Keratinocyte (primary cell): ENCODE measurements around the gene ZNF117. TPM values are rescaled to one million over a fixed set of nuclear protein-coding genes. Genes with fewer than 3 reads are reported as not detected.

Source experiments
- DNase-seq: peaks from one replicate; pipeline ENCODE4 v3.0.0-alpha.2; 2011; ENCODE audit warnings: low read depth, missing footprints, low spot score
- FAIRE-seq: peaks from 2 replicates; lab custom pipeline; 2011; peaks lifted over from hg19 to GRCh38; lab: Jason Lieb, UNC
- H2AFZ ChIP-seq: 2 replicates; pipeline ENCODE4 v1.6.0; 2012; ENCODE audit warnings: low read length, control low read depth, inconsistent platforms; ENCODE audit not compliant: control insufficient read depth
- H3K27ac ChIP-seq: 2 replicates; pipeline ENCODE4 v1.5.1; 2011; ENCODE audit warnings: low read length; ENCODE audit not compliant: control insufficient read depth, insufficient read depth
- H3K27me3 ChIP-seq: 3 replicates; pipeline ENCODE4 v1.6.0; 2011; ENCODE audit warnings: low read length; ENCODE audit not compliant: control insufficient read depth, insufficient read depth; ENCODE audit errors: extremely low read depth
- H3K36me3 ChIP-seq, 2 experiments: 2 replicates in 1 of 2; 3 replicates in 1 of 2; pipeline ENCODE4 v1.5.1; 2011; ENCODE audit warnings: low read length in 2 of 2, mild to moderate bottlenecking in 1 of 2; ENCODE audit not compliant: control insufficient read depth in 2 of 2, insufficient read depth in 2 of 2; ENCODE audit errors: extremely low read depth in 1 of 2
- H3K4me1 ChIP-seq: 3 replicates; pipeline ENCODE4 v1.5.1; 2011; ENCODE audit warnings: low read length; ENCODE audit not compliant: control insufficient read depth, insufficient read depth; ENCODE audit errors: extremely low read depth
- H3K4me2 ChIP-seq: 3 replicates; pipeline ENCODE4 v1.6.0; 2011; ENCODE audit warnings: low read depth, low read length; ENCODE audit not compliant: control insufficient read depth, insufficient read depth; ENCODE audit errors: extremely low read depth
- H3K4me3 ChIP-seq, 3 experiments: fragments of 200-600 bp in 1 of 3; sonication (generic) in 1 of 3; 2 replicates in 2 of 3; 3 replicates in 1 of 3; pipeline ENCODE4 v1.5.1; 2011 to 2016; ENCODE audit warnings: low read length in 3 of 3, mild to moderate bottlenecking in 3 of 3, control low read depth in 2 of 3, inconsistent platforms in 1 of 3, low read depth in 1 of 3, mixed read lengths in 1 of 3, mixed run types in 1 of 3, moderate library complexity in 1 of 3; ENCODE audit not compliant: control insufficient read depth in 2 of 3, insufficient read depth in 2 of 3; ENCODE audit errors: extremely low read depth in 1 of 3
- H3K79me2 ChIP-seq: 2 replicates; pipeline ENCODE4 v1.6.0; 2012; ENCODE audit warnings: low read length; ENCODE audit not compliant: control insufficient read depth, insufficient read depth
- H3K9ac ChIP-seq: 3 replicates; pipeline ENCODE4 v1.6.0; 2011; ENCODE audit warnings: low read length; ENCODE audit not compliant: control insufficient read depth, insufficient read depth; ENCODE audit errors: extremely low read depth
- H3K9me1 ChIP-seq: 3 replicates; pipeline ENCODE4 v1.6.0; 2011; ENCODE audit warnings: low read length; ENCODE audit not compliant: control insufficient read depth, insufficient read depth; ENCODE audit errors: extremely low read depth
- H3K9me3 ChIP-seq: 2 replicates; pipeline ENCODE4 v1.5.1; 2012; ENCODE audit warnings: low read depth, low read length; ENCODE audit not compliant: control insufficient read depth
- H4K20me1 ChIP-seq: 3 replicates; pipeline ENCODE4 v1.6.0; 2011; ENCODE audit warnings: low read length; ENCODE audit not compliant: control insufficient read depth, insufficient read depth; ENCODE audit errors: extremely low read depth
- EZH2 ChIP-seq: IDR thresholded peaks from one replicate; pipeline ENCODE4 v1.6.1; 2012; ENCODE audit warnings: inconsistent platforms, mild to moderate bottlenecking, low read length, moderate library complexity
- dilution Hi-C: fragments of 300-500 bp; cut with MboI; formaldehyde crosslinking; loops from one replicate; pipeline ENCODE4 v1.7.0; 2020; ENCODE audit warnings: low sequenced_read_pairs; ENCODE audit not compliant: extremely low pct_ligation_motif_present
- polyA plus RNA-seq, 5 experiments: library from polyadenylated mRNA; depleted of rRNA in 3 of 5; stranded (reverse) in 3 of 5; stranded (forward) in 1 of 5; unstranded in 1 of 5; fragments of >200 nt; gene quantifications; 1 replicate in 1 of 5; 2 replicates in 3 of 5; 3 replicates in 1 of 5; pipeline versions ENCODE4 v1.2.1 to v1.2.3, GENCODE V29; 2011 to 2012; ENCODE audit warnings: missing spikeins in 2 of 5, low read depth in 1 of 5, low replicate concordance in 1 of 5
- TF ChIP-seq, protein P1 (sequence below), 3 experiments: IDR thresholded peaks in 1 of 3; conservative IDR thresholded peaks in 1 of 3; optimal IDR thresholded peaks in 1 of 3; 2 replicates in 2 of 3; 3 replicates in 1 of 3; pipeline versions ENCODE3 to v1.5.1; 2011; ENCODE audit warnings: low read length in 3 of 3, mild to moderate bottlenecking in 3 of 3, moderate library complexity in 2 of 3, control low read depth in 1 of 3, inconsistent platforms in 1 of 3; ENCODE audit not compliant: insufficient read depth in 2 of 3; ENCODE audit errors: extremely low read depth in 1 of 3

ZNF117 gene
- polyA plus RNA-seq, 1 donor (not counting 4 experiments of a cell fraction or from before 2014, with no cell fraction given) = 1.8 TPM

DNA sequence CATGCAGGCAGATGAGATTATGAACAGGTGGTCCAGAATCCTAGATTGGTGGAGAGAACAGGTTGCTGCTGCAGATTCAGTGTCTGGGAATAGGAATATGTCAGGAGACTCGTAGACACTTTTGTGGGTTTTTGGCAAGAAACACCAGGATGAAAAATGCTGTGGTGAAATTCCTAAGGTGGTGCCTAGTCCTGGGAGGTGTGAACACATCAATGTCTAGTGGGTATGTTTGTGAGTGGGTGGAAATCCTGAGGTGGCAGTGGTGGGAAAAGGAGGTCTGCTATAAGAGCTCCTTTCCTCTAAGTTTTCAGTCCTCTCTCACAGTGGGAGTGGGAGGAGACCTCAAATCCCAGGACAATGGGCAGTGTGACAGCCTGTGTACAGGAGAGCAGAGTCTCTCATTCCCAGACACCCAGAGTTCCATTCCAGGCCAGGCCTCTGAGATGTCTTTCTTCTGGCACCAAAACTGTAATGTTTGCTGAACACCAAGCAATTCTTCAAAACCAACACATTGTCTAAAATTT, 10.5 kb upstream of the ZNF117 start:
- TF ChIP-seq, protein P1, sequence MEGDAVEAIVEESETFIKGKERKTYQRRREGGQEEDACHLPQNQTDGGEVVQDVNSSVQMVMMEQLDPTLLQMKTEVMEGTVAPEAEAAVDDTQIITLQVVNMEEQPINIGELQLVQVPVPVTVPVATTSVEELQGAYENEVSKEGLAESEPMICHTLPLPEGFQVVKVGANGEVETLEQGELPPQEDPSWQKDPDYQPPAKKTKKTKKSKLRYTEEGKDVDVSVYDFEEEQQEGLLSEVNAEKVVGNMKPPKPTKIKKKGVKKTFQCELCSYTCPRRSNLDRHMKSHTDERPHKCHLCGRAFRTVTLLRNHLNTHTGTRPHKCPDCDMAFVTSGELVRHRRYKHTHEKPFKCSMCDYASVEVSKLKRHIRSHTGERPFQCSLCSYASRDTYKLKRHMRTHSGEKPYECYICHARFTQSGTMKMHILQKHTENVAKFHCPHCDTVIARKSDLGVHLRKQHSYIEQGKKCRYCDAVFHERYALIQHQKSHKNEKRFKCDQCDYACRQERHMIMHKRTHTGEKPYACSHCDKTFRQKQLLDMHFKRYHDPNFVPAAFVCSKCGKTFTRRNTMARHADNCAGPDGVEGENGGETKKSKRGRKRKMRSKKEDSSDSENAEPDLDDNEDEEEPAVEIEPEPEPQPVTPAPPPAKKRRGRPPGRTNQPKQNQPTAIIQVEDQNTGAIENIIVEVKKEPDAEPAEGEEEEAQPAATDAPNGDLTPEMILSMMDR (optimal IDR thresholded peaks at IDR 0.05 in 1 of 3, IDR thresholded peaks at IDR 0.05 in 1 of 3, conservative IDR thresholded peaks at IDR 0.05 in 1 of 3; ENCODE audit: extremely low read depth in 1 of 3, insufficient read depth in 2 of 3, low read length in 3 of 3) = no peak
- TF ChIP-seq EZH2 = no peak
- H3K9me3 ChIP-seq = peaks cover 4% of the 10 kb centered on the region
- dilution Hi-C loops = no loop called here
- FAIRE-seq (no peak), DNase-seq (no peak)
- peaks cover 11% of the 10 kb centered on the region for H3K79me2 ChIP-seq
- H3K4me3 ChIP-seq = no peak overlapping the region
- H3K4me2 ChIP-seq = no peak overlapping the region
- H3K9me1 ChIP-seq = no peaks in the 10 kb centered on the region
- no peak overlapping the region for H2AFZ ChIP-seq
- peaks cover 0 to 2% of the 10 kb centered on the region in 2 experiments for H3K36me3 ChIP-seq
- H4K20me1 ChIP-seq = no peaks in the 10 kb centered on the region
- H3K4me1 ChIP-seq = peaks cover 8% of the 10 kb centered on the region
- no peak overlapping the region for H3K27ac ChIP-seq
- H3K9ac ChIP-seq = no peak overlapping the region
- H3K27me3 ChIP-seq = no peaks in the 10 kb centered on the region

DNA sequence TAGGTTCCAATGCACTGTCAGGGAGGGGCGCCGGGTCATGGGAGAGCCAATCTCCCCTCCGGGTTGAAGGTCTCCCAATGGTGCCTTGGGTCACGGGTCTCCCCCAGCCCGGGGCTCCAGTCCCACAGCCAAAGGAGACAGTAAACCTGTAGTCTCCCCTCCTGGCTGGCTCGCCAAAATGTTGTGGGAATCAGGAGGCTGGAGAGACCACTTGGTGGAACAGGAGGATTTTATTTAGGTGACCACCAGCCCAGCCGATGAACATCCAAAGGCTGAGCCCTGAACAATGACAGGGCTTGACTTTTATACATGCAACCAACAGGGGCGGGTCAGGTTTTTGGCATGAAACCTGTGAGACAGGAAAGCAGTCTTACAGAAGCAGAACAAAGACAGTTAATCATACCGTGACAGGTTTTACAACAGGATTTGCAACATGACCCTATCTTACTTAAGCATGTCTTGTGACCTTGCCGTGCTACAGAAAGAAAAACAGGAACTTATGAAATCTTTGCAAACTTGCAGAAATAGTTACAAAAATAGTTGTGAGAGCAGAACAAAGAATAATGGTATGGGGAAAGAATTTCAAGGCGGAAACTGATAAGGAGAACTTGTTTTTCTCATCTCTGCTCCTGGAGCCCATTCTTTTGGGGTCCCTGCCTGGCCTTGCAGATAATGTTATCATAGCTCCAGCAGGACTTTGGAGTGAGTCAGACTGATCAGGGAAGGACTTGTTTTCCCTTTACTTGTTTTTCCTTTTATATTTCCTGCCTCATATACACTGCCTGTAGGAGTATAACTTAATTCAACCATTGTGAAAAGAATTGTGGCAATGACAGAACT, 8.5 kb upstream of the ZNF117 start:
- no peak for DNase-seq
- TF ChIP-seq EZH2 = no peak
- TF ChIP-seq, protein P1 (optimal IDR thresholded peaks at IDR 0.05 in 1 of 3, IDR thresholded peaks at IDR 0.05 in 1 of 3, conservative IDR thresholded peaks at IDR 0.05 in 1 of 3; ENCODE audit: extremely low read depth in 1 of 3, insufficient read depth in 2 of 3, low read length in 3 of 3) = no peak
- Histone ChIP-seq H3K9me1 (no peaks in the 10 kb centered on the region), H3K36me3 (peaks cover 0 to 2% of the 10 kb centered on the region in 2 experiments), H3K4me2 (no peak overlapping the region), H3K9me3 (peaks cover 6% of the 10 kb centered on the region), H3K4me1 (peaks cover 5% of the 10 kb centered on the region), H3K79me2 (no peaks in the 10 kb centered on the region), H3K4me3 (no peak overlapping the region), H3K9ac (no peak overlapping the region), H2AFZ (no peak overlapping the region), H3K27ac (no peak overlapping the region), H3K27me3 (no peaks in the 10 kb centered on the region), H4K20me1 (no peaks in the 10 kb centered on the region)
- FAIRE-seq = no peak
- dilution Hi-C loops = no loop called here
